NOMO-1 treated with dmso at 0.1 percent for 144 hours (cell line): ENCODE results near the gene MYLIP.
A peak's percentile ranks its signal among the peaks of the same experiment; 100 is the strongest.

Source experiments
- DNase-seq: peaks from one replicate; lab custom pipeline; 2025; ENCODE audit not compliant: unreplicated experiment; lab: John Stamatoyannopoulos, UW

The MYLIP gene

GRCh38 chr6:16128759-16129622 lies at the start of gene MYLIP:
TSS of gene MYLIP (plus strand) at chr6:16129086. CDS start at chr6:16129323, 237 bp downstream.
- peak; percentile 94 for DNase-seq

DNA sequence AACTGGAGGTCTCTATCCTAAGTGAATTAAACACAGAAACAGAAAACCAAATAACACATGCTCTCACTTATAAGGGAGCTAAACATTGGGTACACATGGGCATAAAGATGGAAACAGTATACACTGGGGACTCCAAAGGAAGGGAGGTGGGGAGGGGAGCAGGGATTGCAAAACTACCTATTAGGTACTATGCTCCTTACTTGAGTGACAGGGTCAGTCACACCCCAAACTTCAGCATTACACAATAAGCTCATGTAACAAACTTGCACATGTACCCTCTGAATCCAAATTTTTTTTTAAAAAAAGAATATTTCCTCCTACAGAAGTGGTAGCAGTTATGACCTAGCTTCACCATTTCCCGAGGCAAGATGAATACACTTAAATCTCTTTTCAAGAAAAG lies 49.5 kb upstream of the MYLIP start:
- no peak for DNase-seq

GRCh38 chr6:16080204-16080603 lies 48.7 kb upstream of the MYLIP start:
- DNase-seq = no peak

GRCh38 chr6:16081326-16081725 lies 47.6 kb upstream of the MYLIP start:
- no peak for DNase-seq

DNA sequence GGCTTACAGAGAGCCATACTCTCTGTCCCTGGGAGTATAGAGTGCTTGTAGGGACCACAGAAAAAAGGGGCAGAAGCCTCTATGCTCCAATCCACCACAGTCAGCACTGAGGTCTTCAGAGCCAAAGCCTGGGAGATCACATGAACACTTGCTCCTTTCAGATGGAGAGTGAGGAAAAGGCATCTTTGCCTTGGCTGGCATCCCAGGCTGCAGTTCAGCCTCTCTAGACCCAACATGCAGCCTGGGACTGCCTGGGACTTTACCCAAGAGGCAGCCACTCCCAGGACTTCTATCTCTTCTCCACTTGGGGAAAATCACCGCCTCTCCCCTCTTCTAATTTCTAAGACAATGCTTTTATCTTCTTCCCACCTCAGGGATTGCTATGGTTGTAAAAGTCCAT lies 46.5 kb upstream of the MYLIP start:
- no peak for DNase-seq

GRCh38 chr6:16086965-16087364 lies 41.9 kb upstream of the MYLIP start:
- DNase-seq = no peak

DNA sequence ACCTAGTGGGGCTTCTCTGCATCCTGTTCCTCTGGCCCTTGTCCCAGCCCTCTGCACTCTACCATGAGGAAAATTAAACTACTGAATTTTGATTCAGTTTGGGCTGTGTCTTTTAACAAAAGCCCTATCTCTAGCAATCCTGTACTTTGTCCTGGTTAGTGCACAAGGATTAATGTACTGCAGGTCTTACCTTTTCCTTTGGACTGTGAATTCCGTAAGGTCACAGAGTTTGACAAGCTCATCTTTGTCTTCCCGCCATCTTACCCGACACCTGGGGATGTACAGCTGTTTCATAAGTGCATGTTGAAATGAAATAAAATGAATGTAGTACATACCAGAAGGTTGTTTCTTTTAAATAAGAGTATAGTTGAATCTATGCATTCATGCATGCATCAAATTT lies 41.5 kb upstream of the MYLIP start:
- no peak for DNase-seq

- DNase-seq = no peak
Observed at GRCh38 chr6:16088409-16088808, 40.5 kb upstream of the MYLIP start.

DNA sequence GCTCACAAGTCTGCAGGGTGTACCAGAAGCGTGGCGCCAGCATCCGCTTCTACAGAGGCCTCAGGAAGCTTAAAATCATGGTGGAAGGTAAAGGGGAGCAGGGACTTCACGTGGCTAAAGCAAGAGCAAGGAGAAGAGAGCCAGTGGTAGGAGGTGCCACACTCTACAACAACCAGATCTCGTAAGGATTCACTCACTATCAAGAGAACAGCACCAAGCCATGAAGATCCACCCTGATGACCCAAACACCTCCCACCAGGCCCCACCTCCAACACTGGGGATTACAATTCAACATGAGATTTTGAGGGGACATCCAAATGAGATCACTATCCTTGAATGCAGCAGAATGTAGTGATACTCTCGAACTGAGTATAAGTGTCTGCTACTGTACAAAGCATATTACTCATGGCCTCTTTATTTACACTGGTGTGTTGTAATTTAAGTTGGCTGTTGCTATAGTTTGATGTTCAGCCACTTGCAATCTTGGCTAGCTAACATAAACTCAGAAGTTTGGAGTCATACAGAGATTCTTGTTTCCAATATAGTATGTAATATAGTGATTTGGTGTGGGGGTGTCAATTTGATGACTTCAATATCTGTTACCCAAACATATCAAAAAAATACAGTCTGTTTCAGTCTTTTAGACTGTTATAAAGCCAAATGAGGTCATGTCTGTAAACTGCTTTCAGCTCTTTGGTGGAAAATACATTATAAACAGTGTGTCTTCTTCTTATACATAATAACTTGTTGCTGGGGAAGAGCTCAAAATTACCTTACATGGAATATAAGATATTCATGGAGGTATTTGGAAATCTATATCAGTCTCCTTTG lies 39.4 kb upstream of the MYLIP start:
- DNase-seq = no peak

DNA sequence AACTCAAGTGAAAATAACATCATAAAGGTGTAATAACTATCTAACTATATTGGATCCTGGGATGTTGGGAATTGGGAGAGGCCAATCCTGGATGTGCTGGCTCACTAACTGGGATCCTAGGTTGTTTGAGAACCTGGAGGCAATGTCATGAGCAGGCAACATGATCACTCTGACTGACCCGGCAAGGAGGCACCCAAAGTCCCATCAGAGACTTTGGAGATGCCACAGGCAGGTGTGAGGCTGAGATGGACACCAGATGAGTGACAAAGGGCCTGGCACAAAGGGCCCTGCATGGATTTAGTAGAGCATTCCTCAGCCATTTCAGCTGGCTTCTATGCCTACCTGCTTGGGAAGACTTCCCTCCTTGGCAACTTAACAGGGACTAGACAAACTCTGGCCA lies 38.4 kb upstream of the MYLIP start:
- no peak for DNase-seq

DNA sequence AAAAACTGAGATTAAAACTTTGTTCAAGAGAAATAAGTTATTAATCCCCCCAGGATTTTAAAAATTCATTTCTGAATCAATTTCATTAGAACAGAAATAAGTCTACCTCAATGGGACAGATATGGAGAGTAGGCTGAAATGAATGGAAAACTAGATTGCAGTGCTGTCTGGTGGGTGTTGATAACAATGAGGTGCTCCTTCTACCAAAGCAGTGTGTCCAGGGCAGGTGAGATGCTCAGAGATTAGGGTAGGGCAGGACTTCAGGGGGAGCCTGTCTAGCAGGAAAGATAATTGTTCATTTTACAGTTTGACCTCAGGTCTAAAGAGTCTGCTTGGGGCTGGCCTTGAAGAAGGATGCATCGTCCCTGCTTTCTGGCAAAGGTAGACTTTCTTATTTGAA lies 38.0 kb upstream of the MYLIP start:
- DNase-seq = no peak

DNA sequence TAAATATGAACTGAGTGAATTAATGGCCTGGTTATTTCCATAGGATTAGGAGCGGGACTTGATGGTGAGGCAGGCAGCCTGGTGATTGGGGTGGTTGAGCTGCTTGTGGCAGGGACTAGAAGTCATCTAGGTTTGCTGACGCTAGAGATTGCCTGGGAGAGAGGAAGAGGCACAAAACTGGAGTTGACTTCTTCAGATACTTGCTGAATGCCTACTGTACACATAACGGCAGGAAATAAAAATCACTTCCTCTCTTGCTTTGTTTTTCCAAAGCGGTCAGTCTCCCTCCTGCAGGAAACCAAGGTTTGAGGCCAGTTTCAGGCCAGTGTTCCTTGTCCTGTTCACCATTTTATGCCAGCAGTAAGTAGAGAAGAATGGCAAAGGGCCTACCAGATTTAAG lies 36.7 kb upstream of the MYLIP start:
- DNase-seq = no peak

DNA sequence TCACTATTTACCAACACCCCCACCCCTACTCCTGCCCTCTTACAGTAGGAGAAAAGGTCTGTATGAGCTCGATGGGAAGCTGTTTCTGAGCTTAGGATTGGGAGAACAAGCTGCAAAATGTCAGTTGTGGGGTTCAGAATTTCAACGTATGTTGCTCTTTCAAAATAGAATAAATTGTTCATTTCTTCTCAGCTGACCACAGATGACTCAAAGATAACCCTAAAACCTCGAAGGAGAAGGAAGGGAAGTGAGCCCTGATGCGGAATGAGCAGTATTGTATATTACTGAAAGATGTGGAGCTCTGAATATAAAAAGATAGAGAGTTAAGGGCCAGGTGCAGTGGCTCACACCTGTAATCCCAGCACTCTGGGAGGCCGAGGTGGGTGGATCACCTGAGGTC lies 35.9 kb upstream of the MYLIP start:
- DNase-seq = peak; percentile 39

GRCh38 chr6:16095180-16095579 lies 33.7 kb upstream of the MYLIP start:
- DNase-seq = no peak

GRCh38 chr6:16097382-16098171 lies 31.3 kb upstream of the MYLIP start:
- DNase-seq = no peak

- no peak for DNase-seq
Observed at GRCh38 chr6:16098211-16098610, 30.7 kb upstream of the MYLIP start.

- DNase-seq = no peak
Observed at GRCh38 chr6:16102208-16102607, 26.7 kb upstream of the MYLIP start.

DNA sequence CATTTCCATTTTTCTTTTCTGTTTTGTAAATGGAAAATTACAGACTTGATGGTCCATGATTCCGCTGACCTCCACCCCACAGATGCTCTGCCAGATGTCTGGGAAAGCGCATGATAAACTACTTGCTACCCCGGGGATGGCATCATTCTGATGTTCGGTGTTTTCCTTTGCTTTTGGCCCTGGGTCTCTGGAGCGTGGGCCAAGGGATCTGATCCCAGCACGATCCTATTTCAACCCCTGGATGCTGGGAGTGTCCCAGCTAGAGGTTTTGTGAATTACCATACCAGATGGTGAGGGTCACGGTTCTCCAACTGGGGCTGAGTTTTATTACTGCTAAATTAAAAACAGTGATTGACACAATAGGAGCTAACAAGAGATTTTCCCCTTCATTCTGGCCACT lies 25.2 kb upstream of the MYLIP start:
- no peak for DNase-seq

- no peak for DNase-seq
Observed at GRCh38 chr6:16104624-16105433, 24.1 kb upstream of the MYLIP start.

DNA sequence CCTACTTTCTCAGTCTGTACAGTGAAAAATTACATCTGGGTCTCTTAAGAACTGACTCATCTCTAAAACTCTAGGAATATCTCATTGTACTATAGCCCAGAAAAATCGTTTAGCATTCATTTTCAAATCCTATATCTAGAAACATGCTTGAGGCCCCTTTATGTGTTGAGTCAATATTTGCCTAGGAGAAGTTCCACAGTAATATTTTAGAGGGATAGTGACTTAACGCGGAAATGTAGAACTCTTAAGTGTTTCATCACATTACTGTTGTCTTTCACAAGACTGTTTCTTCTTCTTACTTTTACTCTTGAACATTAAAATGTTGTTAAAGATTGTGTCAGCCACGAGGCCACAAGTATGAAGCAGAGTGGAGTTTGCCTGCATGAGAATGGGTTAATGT lies 23.0 kb upstream of the MYLIP start:
- DNase-seq = peak; percentile 57
